ENCODE results near the gene IGSF11.
"Not testable (repeated sequence)": the region's sequence is repeated elsewhere in the genome, so short reads cannot be mapped to it uniquely, and the experiment has no call there.

The IGSF11 gene

DNA sequence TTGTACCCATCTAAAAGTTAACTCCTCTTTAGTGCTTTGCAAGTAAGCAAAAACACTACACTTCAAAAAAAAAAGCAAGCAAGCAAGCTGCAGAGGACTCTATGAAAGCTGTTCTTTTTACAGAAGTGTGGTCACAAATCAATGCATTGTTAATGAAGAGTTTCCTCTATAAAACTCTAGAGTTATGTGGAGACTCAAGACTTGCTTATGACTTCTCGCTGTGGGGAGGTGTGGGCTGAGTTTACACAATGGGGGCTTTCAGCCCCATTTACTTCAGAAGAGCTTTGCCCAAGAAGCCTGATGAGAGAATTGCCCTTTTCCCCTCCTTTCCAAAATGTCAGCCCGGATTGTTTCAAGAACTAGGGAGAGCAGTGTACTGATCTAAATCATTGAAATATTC is 144.4 kb downstream of the IGSF11 start:
- FAIRE-seq (no peak), DNase-seq (ENCODE audit: insufficient read length, low spot score) (no peak)

DNA sequence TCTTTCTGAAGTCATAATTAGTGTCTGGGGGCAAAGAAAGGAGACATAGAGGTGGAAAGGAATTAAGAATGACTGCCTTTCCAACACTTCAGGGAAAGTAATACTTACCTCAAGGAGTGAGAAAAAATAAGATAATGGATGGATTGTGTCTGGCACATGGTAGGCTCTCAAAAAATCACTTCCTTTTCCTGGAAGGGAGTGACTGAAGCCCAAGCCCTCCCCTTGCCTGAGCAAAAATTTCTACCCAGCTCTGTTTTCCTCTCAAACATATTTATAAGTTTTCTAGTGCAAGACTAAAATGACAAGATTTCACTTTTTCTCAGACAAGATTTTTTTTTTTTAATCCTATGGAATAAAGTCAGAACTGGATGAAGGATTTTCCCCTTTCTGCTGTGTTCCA is 145.0 kb downstream of the IGSF11 start:
- FAIRE-seq (no peak), DNase-seq (ENCODE audit: insufficient read length, low spot score) (no peak)

DNA sequence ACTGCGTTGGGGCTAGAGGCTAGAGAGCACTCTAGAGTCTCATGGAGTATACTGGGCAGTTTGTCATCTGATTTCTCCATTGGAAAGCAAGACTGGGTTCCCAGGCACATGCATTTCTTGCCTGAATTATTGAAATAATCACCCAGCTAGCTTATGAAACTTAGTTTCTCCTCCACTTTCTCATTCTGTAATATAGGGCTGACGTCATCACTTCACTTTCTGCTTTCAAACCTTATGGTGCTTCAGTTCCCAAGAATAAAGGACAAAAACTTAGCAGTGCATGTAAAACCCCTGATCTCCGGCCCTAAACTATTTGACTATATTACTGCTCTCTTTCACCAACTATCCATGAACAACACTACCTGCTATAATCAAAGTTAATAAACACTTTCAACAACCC is 147.9 kb downstream of the IGSF11 start:
- no peak for FAIRE-seq

DNA sequence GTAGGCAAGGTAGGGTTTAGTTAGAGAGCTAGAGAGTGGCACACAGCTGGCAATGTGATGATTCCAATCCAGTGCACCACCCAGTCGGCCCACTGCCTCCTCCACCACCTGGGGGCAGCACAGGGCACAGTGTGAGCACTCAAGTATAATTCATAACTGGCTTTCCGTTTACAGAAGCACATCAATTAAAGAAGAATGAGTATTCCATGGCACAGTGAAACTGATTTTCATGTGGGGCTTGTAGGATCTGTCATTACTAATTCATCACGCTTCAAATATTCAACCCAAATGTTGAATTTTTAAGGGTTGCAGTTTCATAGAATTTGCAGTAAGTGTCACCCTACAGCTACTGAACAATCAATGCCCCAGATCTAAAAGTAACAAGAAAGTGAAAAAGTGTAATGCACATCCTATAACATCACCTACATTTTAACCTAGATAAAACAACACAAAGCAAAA is 149.9 kb downstream of the IGSF11 start:
- peak; percentile 87 for FAIRE-seq
- DNase-seq (ENCODE audit: insufficient read length, low spot score) = peak; percentile 7

More for the DNA sequence above, 147.9 kb downstream of the IGSF11 start:
- no peak for DNase-seq (ENCODE audit: insufficient read length, low spot score)

DNA sequence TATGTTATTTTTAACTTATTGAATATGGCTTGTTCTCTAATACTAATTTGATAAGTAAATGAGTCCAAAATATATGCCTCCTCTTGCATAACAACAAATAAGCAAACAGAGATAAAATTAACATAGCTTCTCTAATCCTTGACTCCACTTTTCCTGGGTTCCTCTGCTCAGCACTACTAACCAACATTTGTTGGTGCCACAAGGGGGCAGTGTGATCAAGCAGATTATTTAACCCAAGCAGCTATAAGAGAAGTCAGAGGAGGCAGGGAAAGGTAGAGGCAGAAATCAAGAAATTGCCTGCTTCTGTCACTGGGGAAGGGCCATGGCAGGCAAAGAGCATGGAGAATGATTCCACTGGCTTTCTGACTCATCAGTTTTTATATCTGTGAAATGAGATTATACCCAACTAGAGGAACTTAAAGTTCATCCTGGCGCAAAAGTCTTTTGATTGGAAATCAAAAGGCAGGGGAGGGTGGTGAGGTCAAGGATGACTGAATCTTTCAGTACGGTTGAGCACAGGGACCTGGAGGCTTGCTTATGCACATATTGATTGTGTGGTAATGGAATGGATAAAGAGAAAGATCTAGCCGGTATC is 152.2 kb downstream of the IGSF11 start:
- FAIRE-seq = peak; percentile 77

DNA sequence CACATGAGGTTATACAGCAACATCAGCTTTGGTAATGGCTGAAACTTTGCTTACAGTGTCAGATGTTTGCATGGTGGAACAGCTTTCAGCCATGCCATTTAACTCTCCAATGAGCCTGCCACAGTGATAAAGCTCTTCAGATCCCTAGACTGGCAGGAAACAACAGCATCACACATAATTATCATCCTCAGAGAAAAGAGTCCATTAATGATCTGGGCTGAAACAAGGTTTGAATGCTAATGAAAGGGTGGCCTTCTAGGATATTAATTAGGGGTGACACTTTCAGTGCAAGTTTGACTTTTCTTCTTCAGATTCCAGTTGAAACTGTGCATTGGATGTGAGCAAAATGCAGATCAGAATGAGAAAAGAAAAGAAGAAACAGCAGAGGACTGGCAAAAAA is 166.6 kb downstream of the IGSF11 start:
- no peak for FAIRE-seq
- no peak for DNase-seq (ENCODE audit: insufficient read length, low spot score)

More for the DNA sequence above, 152.2 kb downstream of the IGSF11 start:
- peak; percentile 10 for DNase-seq (ENCODE audit: insufficient read length, low spot score)

DNA sequence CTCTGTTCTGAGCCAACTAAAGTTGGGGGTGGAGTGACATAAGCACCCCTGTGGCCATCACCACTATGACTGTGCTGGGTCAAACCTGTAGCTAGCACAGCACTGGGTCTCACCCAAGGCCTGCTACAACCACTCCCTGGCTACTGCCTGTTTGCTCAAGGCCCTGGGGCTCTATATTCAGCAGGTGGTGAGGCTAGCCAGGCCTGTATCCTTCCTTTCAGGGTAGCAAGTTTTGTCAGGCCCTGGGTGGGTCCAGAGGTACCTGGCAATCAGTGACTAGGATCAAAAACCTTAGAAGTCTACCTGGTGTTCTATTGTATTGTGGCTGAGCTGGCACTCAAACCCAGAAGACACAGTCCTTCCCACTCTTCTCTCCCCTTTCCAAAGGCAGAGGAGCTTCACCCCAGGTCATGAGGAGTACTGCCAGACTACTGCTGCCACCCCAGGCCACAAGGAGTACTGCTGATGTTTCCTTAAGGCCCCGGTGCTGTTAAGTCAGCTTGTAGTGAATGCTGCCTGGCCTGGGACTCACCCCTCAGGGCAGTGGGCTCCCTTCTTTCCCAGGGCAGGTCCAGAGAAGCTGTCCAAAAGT is 170.8 kb downstream of the IGSF11 start:
- FAIRE-seq (no peak), DNase-seq (ENCODE audit: insufficient read length, low spot score) (no peak)

DNA sequence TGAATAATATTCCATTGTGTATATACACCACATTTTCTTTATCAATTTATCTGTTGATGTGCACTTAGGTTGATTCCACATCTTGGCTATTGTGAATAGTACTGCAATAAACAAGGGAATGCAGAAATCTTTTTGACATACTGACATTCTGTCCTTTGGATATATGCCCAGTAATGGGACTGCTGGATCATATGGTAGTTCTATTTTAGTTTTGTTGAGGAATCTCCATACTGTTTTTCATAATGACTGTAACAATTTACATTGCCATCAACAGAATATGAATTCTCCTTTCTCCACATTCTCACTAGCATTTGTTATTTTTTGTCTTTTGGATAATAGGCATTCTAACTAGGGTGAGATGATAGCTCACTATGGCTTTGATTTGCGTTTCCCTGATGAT is 174.7 kb downstream of the IGSF11 start:
- DNase-seq (ENCODE audit: insufficient read length, low spot score) (no peak), FAIRE-seq (no peak)

DNA sequence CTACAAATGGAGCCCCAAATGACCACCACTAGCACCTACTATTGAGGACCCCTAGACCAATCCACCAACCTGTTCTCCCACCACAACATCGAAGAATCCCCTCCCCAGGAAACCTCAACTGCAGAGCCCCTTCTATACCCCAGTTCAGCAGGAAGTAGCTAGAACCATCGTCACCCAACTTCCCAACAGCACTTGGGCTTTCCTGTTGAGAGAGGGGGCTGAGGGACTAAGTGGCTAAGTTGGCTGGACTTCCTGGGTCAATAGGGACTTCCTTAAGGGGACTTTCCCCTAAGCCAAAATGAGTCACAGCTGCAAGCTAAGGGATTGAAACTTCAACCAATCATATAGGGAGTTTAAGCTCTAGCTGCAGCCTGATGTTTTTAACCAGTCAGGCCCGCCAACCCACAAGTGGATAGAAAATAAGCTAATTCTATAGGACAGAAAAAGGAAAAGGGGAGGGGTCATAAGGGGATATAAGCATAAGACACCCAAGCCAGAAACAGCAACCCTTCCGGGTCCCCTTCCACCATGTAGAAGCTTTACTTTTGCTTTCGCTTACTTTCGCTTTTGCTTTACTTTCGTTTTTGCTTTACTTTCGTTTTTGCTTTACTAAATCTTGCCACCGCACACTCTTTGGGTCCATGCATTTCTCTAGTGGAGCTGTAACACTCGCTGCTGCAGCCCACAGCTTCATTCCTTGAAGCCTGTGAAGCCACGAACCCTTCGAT is 183.0 kb downstream of the IGSF11 start:
- FAIRE-seq; DNase-seq (ENCODE audit: insufficient read length, low spot score): not testable (repeated sequence)

DNA sequence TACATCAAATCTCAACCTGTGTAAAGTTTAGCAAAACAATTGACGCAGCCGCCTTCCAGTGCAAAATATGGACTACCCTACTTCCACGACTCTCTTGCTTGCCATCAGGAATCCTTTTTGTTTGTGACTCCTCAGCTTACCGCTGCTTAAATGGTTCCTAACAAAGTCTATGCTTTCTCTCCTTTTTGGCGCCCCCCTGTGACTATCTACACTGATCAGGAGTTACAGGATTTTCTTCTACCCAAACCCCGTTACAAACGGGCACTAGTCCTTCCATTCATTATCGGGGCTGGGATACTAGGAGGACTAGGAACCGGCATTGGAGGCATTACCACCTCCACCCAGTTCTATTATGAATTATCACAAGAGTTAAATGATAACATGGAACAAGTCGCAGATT is 184.0 kb downstream of the IGSF11 start:
- DNase-seq (ENCODE audit: insufficient read length, low spot score) = no peak
- FAIRE-seq = no peak

Data from GM19239 (cell line).